Measurements from ENCODE around the gene IFNA2. TPM values are rescaled to one million over a fixed set of nuclear protein-coding genes. Genes with fewer than 3 reads are reported as not detected.
A peak's percentile ranks its signal among the peaks of the same experiment; 100 is the strongest.
"Not testable (repeated sequence)": the region's sequence is repeated elsewhere in the genome, so short reads cannot be mapped to it uniquely, and the experiment has no call there.

The IFNA2 gene
- polyA plus RNA-seq, 1 donor from 2014 or later: not detected

DNA sequence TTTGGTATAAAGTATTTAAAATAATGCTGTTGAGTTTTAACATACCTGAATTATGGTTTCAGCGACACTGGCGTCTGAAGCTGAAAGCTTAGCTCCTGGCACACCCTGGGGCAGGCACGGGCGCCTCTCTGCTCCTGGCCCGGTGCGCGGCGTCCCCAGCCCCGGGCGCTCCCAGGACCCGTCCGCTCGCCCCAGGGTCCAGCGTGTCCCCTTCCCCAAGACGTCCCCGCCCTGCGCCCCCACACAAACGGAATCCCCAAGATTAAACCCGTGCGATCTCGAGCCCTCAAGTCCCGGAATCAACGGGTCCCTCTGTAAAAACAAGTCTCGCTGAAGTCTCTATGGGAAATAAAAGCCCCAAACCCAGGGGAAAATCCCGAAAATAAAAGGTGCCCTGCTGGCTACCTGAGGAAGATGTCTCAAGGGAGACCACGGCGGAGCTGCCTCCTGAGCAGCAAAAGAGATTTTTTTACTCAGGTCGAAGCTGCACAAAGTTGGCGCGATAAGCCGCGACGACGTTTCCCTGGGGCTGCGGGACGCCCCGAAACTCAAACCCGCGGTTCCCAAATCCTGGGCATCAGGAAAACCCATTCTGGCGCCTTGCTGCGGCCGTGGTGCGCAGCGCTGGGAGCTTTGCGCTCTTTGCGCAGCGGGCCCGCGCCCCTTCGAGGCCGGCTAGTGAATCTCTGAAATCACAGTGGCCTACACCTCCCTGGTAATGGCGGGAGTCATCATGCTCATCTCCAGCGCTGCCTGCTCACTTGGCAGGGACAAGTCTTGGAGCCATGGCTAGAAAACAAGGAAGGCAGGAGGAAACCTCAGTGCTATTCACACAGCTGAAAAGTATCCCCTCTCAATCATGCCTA lies 17.4 kb upstream of the IFNA2 start:
- no peaks in the 10 kb centered on the region for H3K36me3 Mint-ChIP-seq
- H3K9me3 Mint-ChIP-seq: peaks cover 2 to 3% (median 2%) of the 10 kb centered on the region in 3 donors
- no peak overlapping the region for H3K27ac Mint-ChIP-seq
- peaks cover 41% of the 10 kb centered on the region for H3K27me3 Mint-ChIP-seq
- peaks cover 0 to 9% (median 5%) of the 10 kb centered on the region in 3 donors for H3K4me1 Mint-ChIP-seq
- peak overlapping the region in 1 of 4 donors; percentile 74 for H3K4me3 Mint-ChIP-seq

GRCh38 chr9:21399956-21400355 lies 14.8 kb upstream of the IFNA2 start:
- H3K4me1 Mint-ChIP-seq: peaks cover 3 to 18% (median 10%) of the 10 kb centered on the region in 3 donors
- H3K4me3 Mint-ChIP-seq: no peak overlapping the region
- H3K27me3 Mint-ChIP-seq: peaks cover 34% of the 10 kb centered on the region
- no peak overlapping the region for H3K27ac Mint-ChIP-seq
- H3K9me3 Mint-ChIP-seq: peaks cover 2 to 3% (median 2%) of the 10 kb centered on the region in 3 donors
- H3K36me3 Mint-ChIP-seq: no peaks in the 10 kb centered on the region

DNA sequence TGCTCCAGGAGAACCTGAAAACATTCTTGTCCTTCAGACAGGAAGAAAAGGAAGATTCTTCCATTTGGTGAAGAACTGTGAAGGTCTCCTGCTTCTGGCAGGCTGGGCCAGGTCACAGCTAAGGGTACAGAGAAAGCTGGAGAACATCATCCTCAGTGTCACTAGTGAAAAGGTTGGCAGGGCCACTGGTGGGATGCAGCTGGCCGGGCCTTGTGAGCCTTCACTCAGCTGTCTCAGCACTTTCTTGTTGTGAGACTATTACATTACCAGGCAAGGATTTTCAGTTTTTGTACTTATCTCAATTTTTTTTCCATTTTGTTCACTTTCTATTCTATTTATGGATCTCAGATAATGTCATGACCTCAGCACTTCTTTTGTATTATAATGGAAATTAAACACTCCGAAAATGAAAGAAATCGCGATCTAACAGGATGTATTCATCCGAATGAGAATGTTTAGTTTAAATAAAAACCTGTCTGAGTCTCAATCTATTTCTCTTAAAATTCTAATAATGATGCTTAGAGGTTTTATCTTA lies 13.8 kb upstream of the IFNA2 start:
- Mint-ChIP-seq H3K4me3 (no peak overlapping the region), H3K9me3 (peaks cover 1 to 3% (median 2%) of the 10 kb centered on the region in 3 donors), H3K27ac (no peak overlapping the region), H3K36me3 (no peaks in the 10 kb centered on the region), H3K4me1 (peaks cover 3 to 18% (median 10%) of the 10 kb centered on the region in 3 donors), H3K27me3 (peaks cover 34% of the 10 kb centered on the region)

GRCh38 chr9:21395778-21396717 lies 10.8 kb upstream of the IFNA2 start:
- H3K4me3 Mint-ChIP-seq: peak overlapping the region; percentile 15 to 58 (median 36)
- peaks cover 33% of the 10 kb centered on the region for H3K27me3 Mint-ChIP-seq
- H3K4me1 Mint-ChIP-seq: peaks cover 3 to 12% (median 10%) of the 10 kb centered on the region in 3 donors
- peaks cover 2 to 3% (median 3%) of the 10 kb centered on the region in 3 donors for H3K9me3 Mint-ChIP-seq
- H3K36me3 Mint-ChIP-seq: no peaks in the 10 kb centered on the region
- no peak overlapping the region for H3K27ac Mint-ChIP-seq

GRCh38 chr9:21392270-21392669 lies 7.1 kb upstream of the IFNA2 start:
- peaks cover 40% of the 10 kb centered on the region for H3K27me3 Mint-ChIP-seq
- H3K4me3 Mint-ChIP-seq: peak overlapping the region in 1 of 4 donors; percentile 13

GRCh38 chr9:21383627-21384026 lies 1.6 kb downstream of the IFNA2 start:
- Mint-ChIP-seq H3K27ac (peak overlapping the region in 1 of 3 donors; percentile 30), H3K4me3 (peak overlapping the region in 1 of 4 donors; percentile 27), H3K36me3 (peaks cover 3% of the 10 kb centered on the region), H3K4me1 (peaks cover 14 to 29% (median 26%) of the 10 kb centered on the region in 3 donors), H3K27me3 (peaks cover 18% of the 10 kb centered on the region), H3K9me3 (peaks cover 0 to 3% (median 0%) of the 10 kb centered on the region in 3 donors)

More at GRCh38 chr9:21392270-21392669, 7.1 kb upstream of the IFNA2 start:
- H3K36me3 Mint-ChIP-seq: peaks cover 1% of the 10 kb centered on the region
- H3K4me1 Mint-ChIP-seq: peaks cover 3 to 11% (median 8%) of the 10 kb centered on the region in 3 donors
- H3K27ac Mint-ChIP-seq: no peak overlapping the region
- peaks cover 0 to 3% (median 0%) of the 10 kb centered on the region in 3 donors for H3K9me3 Mint-ChIP-seq

- peaks cover 0 to 3% (median 0%) of the 10 kb centered on the region in 3 donors for H3K9me3 Mint-ChIP-seq
- peaks cover 16% of the 10 kb centered on the region for H3K27me3 Mint-ChIP-seq
- no peaks in the 10 kb centered on the region for H3K36me3 Mint-ChIP-seq
- H3K27ac Mint-ChIP-seq: peak overlapping the region; percentile 37 to 82 (median 80)
- H3K4me1 Mint-ChIP-seq: peaks cover 14 to 29% (median 21%) of the 10 kb centered on the region in 3 donors
- peak overlapping the region in 3 of 4 donors; percentile 4 to 65 (median 58) for H3K4me3 Mint-ChIP-seq
Observed at GRCh38 chr9:21381448-21382339, 3.5 kb downstream of the IFNA2 start.

- not testable (repeated sequence) for H3K4me3 Mint-ChIP-seq, H3K36me3 Mint-ChIP-seq, H3K9me3 Mint-ChIP-seq, H3K27ac Mint-ChIP-seq, H3K4me1 Mint-ChIP-seq
- peaks cover 13% of the 10 kb centered on the region for H3K27me3 Mint-ChIP-seq
Observed at GRCh38 chr9:21371467-21371866, 13.7 kb downstream of the IFNA2 start.

GRCh38 chr9:21367957-21368356 lies 17.2 kb downstream of the IFNA2 start, which contains the start of gene IFNA13:
Gene IFNA13, minus strand, starts transcription at chr9:21368057. Its CDS starts 47 bp downstream, at chr9:21368010.
- Mint-ChIP-seq H3K27me3 (peaks cover 10% of the 10 kb centered on the region), H3K36me3 (peaks cover 6% of the 10 kb centered on the region), H3K4me3 (peak within 1 kb of the TSS in 1 of 4 donors; percentile 17), H3K27ac (peak within 1 kb of the TSS in 1 of 3 donors; percentile 43), H3K9me3 (no peaks in the 10 kb centered on the region), H3K4me1 (peaks cover 2 to 8% (median 7%) of the 10 kb centered on the region in 3 donors)

GRCh38 chr9:21367169-21367568 lies 18.0 kb downstream of the IFNA2 start:
- H3K4me3 Mint-ChIP-seq, H3K4me1 Mint-ChIP-seq, H3K36me3 Mint-ChIP-seq, H3K9me3 Mint-ChIP-seq: not testable (repeated sequence)
- Mint-ChIP-seq H3K27ac (peak overlapping the region in 1 of 3 donors; percentile 43), H3K27me3 (peaks cover 13% of the 10 kb centered on the region)

DNA sequence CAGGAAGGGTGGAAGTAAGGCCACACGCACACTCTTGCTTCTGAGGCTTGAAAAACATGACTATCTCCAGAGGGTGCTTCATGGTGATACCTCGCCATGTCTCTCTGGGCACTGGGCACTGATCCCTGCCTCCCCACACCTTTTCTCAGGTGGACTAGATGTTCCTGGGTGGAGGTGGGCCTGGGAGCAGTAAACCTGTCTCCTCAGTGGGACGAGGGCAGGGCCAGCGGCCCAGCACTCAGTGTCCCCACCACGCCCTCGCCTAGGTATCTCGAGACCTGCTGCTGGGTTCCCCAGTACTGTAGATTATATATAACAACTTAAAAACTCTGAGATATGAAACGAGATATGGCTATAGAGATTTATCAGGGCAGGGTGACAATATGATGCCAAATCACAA lies 22.9 kb downstream of the IFNA2 start:
- no peak overlapping the region for H3K27ac Mint-ChIP-seq
- peaks cover 2% of the 10 kb centered on the region for H3K36me3 Mint-ChIP-seq
- H3K4me1 Mint-ChIP-seq: peaks cover 9 to 20% (median 19%) of the 10 kb centered on the region in 3 donors
- H3K9me3 Mint-ChIP-seq: no peaks in the 10 kb centered on the region
- H3K4me3 Mint-ChIP-seq: no peak overlapping the region
- peaks cover 13% of the 10 kb centered on the region for H3K27me3 Mint-ChIP-seq

GRCh38 chr9:21357479-21358460 lies 27.4 kb downstream of the IFNA2 start:
- peak overlapping the region in 1 of 3 donors; percentile 80 for H3K27ac Mint-ChIP-seq
- H3K4me1 Mint-ChIP-seq: peaks cover 8 to 15% (median 14%) of the 10 kb centered on the region in 3 donors
- peaks cover 0 to 6% (median 1%) of the 10 kb centered on the region in 3 donors for H3K9me3 Mint-ChIP-seq
- peaks cover 7% of the 10 kb centered on the region for H3K36me3 Mint-ChIP-seq
- peaks cover 8% of the 10 kb centered on the region for H3K27me3 Mint-ChIP-seq
- peak overlapping the region in 2 of 4 donors; percentile 38 to 58 for H3K4me3 Mint-ChIP-seq

GRCh38 chr9:21350787-21351186 lies 34.4 kb downstream of the IFNA2 start, which contains the start of gene IFNA6:
Gene IFNA6, minus strand, starts transcription at chr9:21350887. Its CDS starts 0 bp downstream, at chr9:21350887.
- peaks cover 1 to 6% (median 4%) of the 10 kb centered on the region in 3 donors for H3K9me3 Mint-ChIP-seq
- peaks cover 5% of the 10 kb centered on the region for H3K36me3 Mint-ChIP-seq
- peaks cover 25% of the 10 kb centered on the region for H3K27me3 Mint-ChIP-seq
- no peaks in the 10 kb centered on the region for H3K4me1 Mint-ChIP-seq
- no peak within 1 kb of the TSS for H3K4me3 Mint-ChIP-seq
- H3K27ac Mint-ChIP-seq: no peak within 1 kb of the TSS
